SU-DHL-6 (cell line): ENCODE results near the gene DOCK3.
"Not testable (repeated sequence)": the region's sequence is repeated elsewhere in the genome, so short reads cannot be mapped to it uniquely, and the experiment has no call there.

Source experiments
- EZH2phosphoT487 ChIP-seq: fragments of 200-600 bp; sonication (generic), shearing (Covaris generic); conservative IDR thresholded peaks from 2 replicates; pipeline ENCODE4 v1.6.1; 2018; ENCODE audit warnings: mild to moderate bottlenecking, antibody characterized with exemption, low read length, moderate library complexity, mixed read lengths
- TF ChIP-seq, protein P1 (sequence below): fragments of 200-600 bp; sonication (generic); IDR thresholded peaks from one replicate; pipeline ENCODE4 v1.5.1; 2017; ENCODE audit warnings: antibody characterized with exemption, mild to moderate bottlenecking, low read length, moderate library complexity; ENCODE audit not compliant: insufficient read depth, poor library complexity, severe bottlenecking

DNA sequence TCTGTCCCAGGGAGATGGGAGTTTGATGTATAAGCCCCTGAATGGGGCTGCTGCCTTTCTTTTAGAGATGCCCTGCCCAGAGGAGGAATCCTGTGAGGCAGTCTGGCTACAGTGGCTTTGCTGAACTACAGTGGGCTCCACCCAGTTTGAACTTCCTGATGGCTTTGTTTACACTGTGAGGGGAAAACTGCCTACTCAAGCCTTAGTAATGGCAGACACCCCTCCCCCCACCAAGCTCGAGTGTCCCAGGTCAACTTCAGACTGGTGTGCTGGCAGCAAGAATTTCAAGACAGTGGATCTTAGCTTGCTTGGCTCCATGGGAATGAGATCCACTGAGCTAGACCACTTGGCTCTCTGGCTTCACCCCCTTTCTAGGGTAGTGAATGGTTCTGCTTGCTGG, 226.4 kb downstream of the DOCK3 start:
- TF ChIP-seq, protein P1, sequence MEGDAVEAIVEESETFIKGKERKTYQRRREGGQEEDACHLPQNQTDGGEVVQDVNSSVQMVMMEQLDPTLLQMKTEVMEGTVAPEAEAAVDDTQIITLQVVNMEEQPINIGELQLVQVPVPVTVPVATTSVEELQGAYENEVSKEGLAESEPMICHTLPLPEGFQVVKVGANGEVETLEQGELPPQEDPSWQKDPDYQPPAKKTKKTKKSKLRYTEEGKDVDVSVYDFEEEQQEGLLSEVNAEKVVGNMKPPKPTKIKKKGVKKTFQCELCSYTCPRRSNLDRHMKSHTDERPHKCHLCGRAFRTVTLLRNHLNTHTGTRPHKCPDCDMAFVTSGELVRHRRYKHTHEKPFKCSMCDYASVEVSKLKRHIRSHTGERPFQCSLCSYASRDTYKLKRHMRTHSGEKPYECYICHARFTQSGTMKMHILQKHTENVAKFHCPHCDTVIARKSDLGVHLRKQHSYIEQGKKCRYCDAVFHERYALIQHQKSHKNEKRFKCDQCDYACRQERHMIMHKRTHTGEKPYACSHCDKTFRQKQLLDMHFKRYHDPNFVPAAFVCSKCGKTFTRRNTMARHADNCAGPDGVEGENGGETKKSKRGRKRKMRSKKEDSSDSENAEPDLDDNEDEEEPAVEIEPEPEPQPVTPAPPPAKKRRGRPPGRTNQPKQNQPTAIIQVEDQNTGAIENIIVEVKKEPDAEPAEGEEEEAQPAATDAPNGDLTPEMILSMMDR: not testable (repeated sequence)
- not testable (repeated sequence) for TF ChIP-seq EZH2phosphoT487
